Measurements from ENCODE around the gene ZNF654.

The ZNF654 gene

DNA sequence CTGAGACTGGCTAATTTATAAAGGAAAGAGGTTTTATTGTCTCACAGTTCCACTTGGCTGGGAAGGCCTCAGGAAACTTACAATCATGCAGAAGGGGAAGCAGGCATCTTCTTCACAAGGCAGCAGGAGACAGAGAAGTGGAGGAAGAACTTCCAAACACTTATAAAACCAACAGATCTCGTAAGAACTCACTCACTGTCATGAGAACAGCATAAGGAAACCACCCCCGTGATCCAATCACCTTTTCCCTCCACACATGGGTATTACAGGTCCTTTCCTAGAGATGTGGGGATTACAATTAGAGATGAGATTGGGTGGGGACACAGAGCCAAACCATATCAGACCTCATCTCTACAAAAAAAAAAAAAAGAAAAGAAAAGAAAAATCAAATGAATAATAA lies 26.0 kb upstream of the ZNF654 start:
- Histone ChIP-seq H3K9ac (ENCODE audit: low read depth in 1 of 2, low read length in 2 of 2) (no peak overlapping the region), H3K4me1 (ENCODE audit: control insufficient read depth in 2 of 2, insufficient read depth in 2 of 2, low read length in 2 of 2) (peaks cover 0 to 3% of the 10 kb centered on the region in 2 donors), H3K27ac (ENCODE audit: low read depth in 2 of 2, low read length in 2 of 2) (no peak overlapping the region), H3K9me3 (ENCODE audit: control insufficient read depth in 2 of 2, low read length in 2 of 2) (no peaks in the 10 kb centered on the region), H3K27me3 (ENCODE audit: control insufficient read depth in 2 of 2, insufficient read depth in 2 of 2, low read length in 2 of 2) (no peaks in the 10 kb centered on the region), H3K36me3 (ENCODE audit: control insufficient read depth in 2 of 2, insufficient read depth in 2 of 2, low read length in 2 of 2) (no peaks in the 10 kb centered on the region), H3K4me3 (ENCODE audit: low read length in 2 of 2) (no peak overlapping the region)

DNA sequence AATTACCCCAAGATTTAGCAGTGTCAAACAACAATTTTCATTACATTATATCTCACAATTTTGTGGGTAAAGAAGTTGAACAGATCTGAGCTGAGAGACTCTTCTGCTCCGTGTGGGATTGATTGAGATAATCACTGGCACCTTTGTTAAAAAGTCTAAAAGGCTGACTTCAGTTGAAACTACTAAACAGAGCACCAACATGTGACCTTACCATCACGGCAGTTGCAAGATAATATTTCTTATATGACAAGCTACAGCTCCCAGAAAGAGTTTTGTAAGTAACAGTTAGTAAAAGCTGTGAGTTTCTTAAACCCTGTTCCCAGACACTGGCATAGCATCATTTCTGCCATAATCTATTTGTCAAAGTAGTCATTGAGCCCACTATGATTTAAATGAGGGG lies 25.2 kb upstream of the ZNF654 start:
- peaks cover 0 to 3% of the 10 kb centered on the region in 2 donors for H3K4me1 ChIP-seq (ENCODE audit: control insufficient read depth in 2 of 2, insufficient read depth in 2 of 2, low read length in 2 of 2)
- H3K9me3 ChIP-seq (ENCODE audit: control insufficient read depth in 2 of 2, low read length in 2 of 2), result no peaks in the 10 kb centered on the region
- H3K9ac ChIP-seq (ENCODE audit: low read depth in 1 of 2, low read length in 2 of 2), result no peak overlapping the region
- H3K27me3 ChIP-seq (ENCODE audit: control insufficient read depth in 2 of 2, insufficient read depth in 2 of 2, low read length in 2 of 2), result no peaks in the 10 kb centered on the region
- no peak overlapping the region for H3K27ac ChIP-seq (ENCODE audit: low read depth in 2 of 2, low read length in 2 of 2)
- H3K36me3 ChIP-seq (ENCODE audit: control insufficient read depth in 2 of 2, insufficient read depth in 2 of 2, low read length in 2 of 2), result no peaks in the 10 kb centered on the region
- no peak overlapping the region for H3K4me3 ChIP-seq (ENCODE audit: low read length in 2 of 2)

- Histone ChIP-seq H3K4me3 (ENCODE audit: low read length in 2 of 2) (no peak overlapping the region), H3K4me1 (ENCODE audit: control insufficient read depth in 2 of 2, insufficient read depth in 2 of 2, low read length in 2 of 2) (peaks cover 0 to 3% of the 10 kb centered on the region in 2 donors), H3K27me3 (ENCODE audit: control insufficient read depth in 2 of 2, insufficient read depth in 2 of 2, low read length in 2 of 2) (no peaks in the 10 kb centered on the region), H3K27ac (ENCODE audit: low read depth in 2 of 2, low read length in 2 of 2) (no peak overlapping the region), H3K9ac (ENCODE audit: low read depth in 1 of 2, low read length in 2 of 2) (no peak overlapping the region), H3K36me3 (ENCODE audit: control insufficient read depth in 2 of 2, insufficient read depth in 2 of 2, low read length in 2 of 2) (no peaks in the 10 kb centered on the region), H3K9me3 (ENCODE audit: control insufficient read depth in 2 of 2, low read length in 2 of 2) (no peaks in the 10 kb centered on the region)
These were observed 24.4 kb upstream of the ZNF654 start for GRCh38 chr3:88034491-88035275.

- no peaks in the 10 kb centered on the region for H3K9me3 ChIP-seq (ENCODE audit: control insufficient read depth in 2 of 2, low read length in 2 of 2)
- no peaks in the 10 kb centered on the region for H3K36me3 ChIP-seq (ENCODE audit: control insufficient read depth in 2 of 2, insufficient read depth in 2 of 2, low read length in 2 of 2)
- H3K4me1 ChIP-seq (ENCODE audit: control insufficient read depth in 2 of 2, insufficient read depth in 2 of 2, low read length in 2 of 2), result peaks cover 0 to 3% of the 10 kb centered on the region in 2 donors
- no peak overlapping the region for H3K27ac ChIP-seq (ENCODE audit: low read depth in 2 of 2, low read length in 2 of 2)
- no peak overlapping the region for H3K9ac ChIP-seq (ENCODE audit: low read depth in 1 of 2, low read length in 2 of 2)
- no peaks in the 10 kb centered on the region for H3K27me3 ChIP-seq (ENCODE audit: control insufficient read depth in 2 of 2, insufficient read depth in 2 of 2, low read length in 2 of 2)
- no peak overlapping the region for H3K4me3 ChIP-seq (ENCODE audit: low read length in 2 of 2)
These were observed 22.8 kb upstream of the ZNF654 start for GRCh38 chr3:88036221-88036620.

DNA sequence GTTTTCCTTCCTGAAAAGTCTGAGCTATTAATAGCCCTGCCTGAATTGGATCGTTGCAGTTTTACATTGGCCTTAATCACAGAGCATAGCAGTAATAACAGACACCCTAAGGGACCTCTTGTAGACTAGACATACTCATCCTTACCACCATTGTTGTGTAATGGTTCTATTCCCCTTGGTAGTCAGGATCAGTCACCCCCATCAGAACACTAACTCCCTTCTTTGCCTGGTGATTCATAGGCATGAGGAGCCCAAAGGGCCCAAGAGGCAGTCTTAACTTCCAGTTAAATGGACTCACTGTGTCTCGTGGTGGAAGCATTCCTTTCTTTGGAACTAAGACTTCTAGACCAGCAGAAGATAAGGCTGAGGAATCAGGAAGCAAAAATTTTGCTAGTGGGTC lies 20.5 kb upstream of the ZNF654 start:
- Histone ChIP-seq H3K27me3 (ENCODE audit: control insufficient read depth in 2 of 2, insufficient read depth in 2 of 2, low read length in 2 of 2) (no peaks in the 10 kb centered on the region), H3K36me3 (ENCODE audit: control insufficient read depth in 2 of 2, insufficient read depth in 2 of 2, low read length in 2 of 2) (no peaks in the 10 kb centered on the region), H3K27ac (ENCODE audit: low read depth in 2 of 2, low read length in 2 of 2) (no peak overlapping the region), H3K9me3 (ENCODE audit: control insufficient read depth in 2 of 2, low read length in 2 of 2) (no peaks in the 10 kb centered on the region), H3K4me3 (ENCODE audit: low read length in 2 of 2) (no peak overlapping the region), H3K9ac (ENCODE audit: low read depth in 1 of 2, low read length in 2 of 2) (no peak overlapping the region), H3K4me1 (ENCODE audit: control insufficient read depth in 2 of 2, insufficient read depth in 2 of 2, low read length in 2 of 2) (no peaks in the 10 kb centered on the region)

- Histone ChIP-seq H3K4me1 (ENCODE audit: control insufficient read depth in 2 of 2, insufficient read depth in 2 of 2, low read length in 2 of 2) (no peaks in the 10 kb centered on the region), H3K9me3 (ENCODE audit: control insufficient read depth in 2 of 2, low read length in 2 of 2) (no peaks in the 10 kb centered on the region), H3K27ac (ENCODE audit: low read depth in 2 of 2, low read length in 2 of 2) (no peak overlapping the region), H3K27me3 (ENCODE audit: control insufficient read depth in 2 of 2, insufficient read depth in 2 of 2, low read length in 2 of 2) (no peaks in the 10 kb centered on the region), H3K36me3 (ENCODE audit: control insufficient read depth in 2 of 2, insufficient read depth in 2 of 2, low read length in 2 of 2) (no peaks in the 10 kb centered on the region), H3K9ac (ENCODE audit: low read depth in 1 of 2, low read length in 2 of 2) (no peak overlapping the region), H3K4me3 (ENCODE audit: low read length in 2 of 2) (no peak overlapping the region)
These were observed 18.5 kb upstream of the ZNF654 start for GRCh38 chr3:88040529-88040928.

- no peaks in the 10 kb centered on the region for H3K4me1 ChIP-seq (ENCODE audit: control insufficient read depth in 2 of 2, insufficient read depth in 2 of 2, low read length in 2 of 2)
- no peaks in the 10 kb centered on the region for H3K27me3 ChIP-seq (ENCODE audit: control insufficient read depth in 2 of 2, insufficient read depth in 2 of 2, low read length in 2 of 2)
- no peak overlapping the region for H3K4me3 ChIP-seq (ENCODE audit: low read length in 2 of 2)
- no peaks in the 10 kb centered on the region for H3K36me3 ChIP-seq (ENCODE audit: control insufficient read depth in 2 of 2, insufficient read depth in 2 of 2, low read length in 2 of 2)
- H3K9ac ChIP-seq (ENCODE audit: low read depth in 1 of 2, low read length in 2 of 2), result no peak overlapping the region
- H3K9me3 ChIP-seq (ENCODE audit: control insufficient read depth in 2 of 2, low read length in 2 of 2), result no peaks in the 10 kb centered on the region
- H3K27ac ChIP-seq (ENCODE audit: low read depth in 2 of 2, low read length in 2 of 2), result no peak overlapping the region
These were observed 18.1 kb upstream of the ZNF654 start for GRCh38 chr3:88041005-88041404.

DNA sequence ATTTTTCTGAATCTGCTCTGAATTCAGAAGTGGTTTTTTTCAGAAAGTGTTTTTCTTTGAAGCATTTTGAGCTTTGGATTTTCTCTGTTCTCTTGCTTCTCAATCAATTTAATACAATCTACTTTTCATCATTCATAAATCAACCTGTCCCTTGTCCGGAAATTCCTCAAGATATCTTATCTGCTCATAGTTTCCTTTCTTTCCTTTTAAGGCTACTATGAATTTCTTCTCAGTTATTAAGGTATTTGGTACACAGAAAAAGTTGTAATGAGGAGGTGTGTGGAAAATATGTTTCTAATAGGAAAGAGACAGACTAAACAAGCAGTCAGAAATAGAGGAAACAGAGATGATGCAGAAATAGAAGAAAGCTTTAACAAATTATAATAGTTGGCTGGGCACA lies 14.6 kb upstream of the ZNF654 start:
- Histone ChIP-seq H3K27ac (ENCODE audit: low read depth in 2 of 2, low read length in 2 of 2) (no peak overlapping the region), H3K4me3 (ENCODE audit: low read length in 2 of 2) (no peak overlapping the region), H3K9ac (ENCODE audit: low read depth in 1 of 2, low read length in 2 of 2) (no peak overlapping the region), H3K27me3 (ENCODE audit: control insufficient read depth in 2 of 2, insufficient read depth in 2 of 2, low read length in 2 of 2) (no peaks in the 10 kb centered on the region), H3K4me1 (ENCODE audit: control insufficient read depth in 2 of 2, insufficient read depth in 2 of 2, low read length in 2 of 2) (no peaks in the 10 kb centered on the region), H3K9me3 (ENCODE audit: control insufficient read depth in 2 of 2, low read length in 2 of 2) (no peaks in the 10 kb centered on the region), H3K36me3 (ENCODE audit: control insufficient read depth in 2 of 2, insufficient read depth in 2 of 2, low read length in 2 of 2) (no peaks in the 10 kb centered on the region)

DNA sequence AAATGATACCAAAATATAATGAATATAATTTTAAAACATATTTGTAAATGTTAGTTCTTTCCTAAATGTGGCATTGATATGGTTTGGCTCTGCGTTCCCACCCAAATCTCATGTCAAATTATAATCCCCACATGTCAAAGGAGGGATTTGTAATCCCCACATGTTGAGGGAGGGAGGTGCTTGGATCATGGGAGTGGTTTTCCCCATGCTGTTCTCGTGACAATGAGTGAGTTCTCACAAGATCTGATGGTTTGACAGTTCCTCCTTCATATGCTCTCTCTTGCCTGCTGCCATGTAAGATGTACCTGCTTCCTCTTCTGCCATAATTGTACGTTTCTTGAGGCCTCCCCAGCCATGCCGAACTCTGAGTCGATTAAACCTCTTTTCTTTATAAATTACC lies 12.3 kb upstream of the ZNF654 start:
- H3K27me3 ChIP-seq (ENCODE audit: control insufficient read depth in 2 of 2, insufficient read depth in 2 of 2, low read length in 2 of 2), result no peaks in the 10 kb centered on the region
- H3K4me3 ChIP-seq (ENCODE audit: low read length in 2 of 2), result no peak overlapping the region
- no peak overlapping the region for H3K9ac ChIP-seq (ENCODE audit: low read depth in 1 of 2, low read length in 2 of 2)
- H3K36me3 ChIP-seq (ENCODE audit: control insufficient read depth in 2 of 2, insufficient read depth in 2 of 2, low read length in 2 of 2), result no peaks in the 10 kb centered on the region
- H3K4me1 ChIP-seq (ENCODE audit: control insufficient read depth in 2 of 2, insufficient read depth in 2 of 2, low read length in 2 of 2), result no peaks in the 10 kb centered on the region
- no peaks in the 10 kb centered on the region for H3K9me3 ChIP-seq (ENCODE audit: control insufficient read depth in 2 of 2, low read length in 2 of 2)
- H3K27ac ChIP-seq (ENCODE audit: low read depth in 2 of 2, low read length in 2 of 2), result no peak overlapping the region

DNA sequence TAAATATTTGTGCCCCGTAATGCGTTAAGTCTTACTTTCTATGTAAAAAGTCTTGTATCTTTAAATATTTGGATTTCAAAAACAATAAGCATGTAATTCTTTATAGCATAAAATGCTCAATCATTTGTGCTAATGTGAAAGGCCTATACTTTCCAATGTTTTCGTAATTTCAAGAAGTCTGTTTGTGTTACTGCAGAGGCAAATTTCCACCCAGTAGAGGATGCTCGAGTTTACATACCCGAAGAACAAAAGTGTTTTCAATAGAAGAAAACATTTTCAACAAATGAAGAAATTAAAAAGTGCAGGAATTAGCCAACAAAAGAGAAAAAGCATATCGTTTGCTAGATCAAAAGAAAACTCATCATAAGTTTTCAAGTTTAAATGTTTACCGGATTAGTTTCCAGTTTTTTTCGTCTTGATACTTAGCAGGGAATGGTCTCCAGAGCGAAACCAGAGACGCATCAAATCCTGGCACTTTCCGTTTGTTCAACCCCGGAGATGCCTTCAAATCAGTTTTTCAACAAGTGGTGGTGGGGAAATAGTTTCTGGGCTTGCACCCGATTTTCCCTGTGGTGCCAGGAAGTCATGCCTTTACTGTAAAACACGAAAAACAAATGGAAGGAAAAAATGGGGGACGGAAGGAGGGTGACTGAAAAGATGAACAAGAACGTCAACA lies 1.3 kb upstream of the ZNF654 start:
- peak overlapping the region; percentile 28 to 98 for H3K9ac ChIP-seq (ENCODE audit: low read depth in 1 of 2, low read length in 2 of 2)
- peak overlapping the region; percentile 93 to 95 for H3K4me3 ChIP-seq (ENCODE audit: low read length in 2 of 2)
- H3K36me3 ChIP-seq (ENCODE audit: control insufficient read depth in 2 of 2, insufficient read depth in 2 of 2, low read length in 2 of 2), result peaks cover 11 to 14% of the 10 kb centered on the region in 2 donors
- no peaks in the 10 kb centered on the region for H3K27me3 ChIP-seq (ENCODE audit: control insufficient read depth in 2 of 2, insufficient read depth in 2 of 2, low read length in 2 of 2)
- no peaks in the 10 kb centered on the region for H3K9me3 ChIP-seq (ENCODE audit: control insufficient read depth in 2 of 2, low read length in 2 of 2)
- peaks cover 5 to 22% of the 10 kb centered on the region in 2 donors for H3K4me1 ChIP-seq (ENCODE audit: control insufficient read depth in 2 of 2, insufficient read depth in 2 of 2, low read length in 2 of 2)
- H3K27ac ChIP-seq (ENCODE audit: low read depth in 2 of 2, low read length in 2 of 2), result peak overlapping the region; percentile 94 to 97

All from mucosa of rectum (tissue), 2 donors.